Transverse colon (tissue), 4 donors: Measurements from ENCODE around the gene PYY.

Source experiments
- POLR2A ChIP-seq: fragments of 450-650 bp; IDR thresholded peaks from one replicate; pipeline ENCODE4 v1.6.1; 2016; ENCODE audit warnings: antibody characterized with exemption, mild to moderate bottlenecking, moderate library complexity
- POLR2AphosphoS5 ChIP-seq, 3 donors: sonication (generic); formaldehyde crosslinking; IDR thresholded peaks; one replicate each; pipeline ENCODE4 v1.6.1; 2016; ENCODE audit warnings: antibody characterized with exemption in 3 of 3
- TF ChIP-seq, protein P1 (sequence below), 5 experiments: fragments of 200-600 bp in 3 of 5; fragments of 450-650 bp in 2 of 5; sonication (generic) in 3 of 5; IDR thresholded peaks; 1 replicate in 2 of 5; 2 replicates in 3 of 5; pipeline ENCODE4 v1.5.1; 2016 to 2017; ENCODE audit warnings: antibody characterized with exemption in 5 of 5, inconsistent platforms in 3 of 5, mild to moderate bottlenecking in 2 of 5, moderate library complexity in 1 of 5

DNA sequence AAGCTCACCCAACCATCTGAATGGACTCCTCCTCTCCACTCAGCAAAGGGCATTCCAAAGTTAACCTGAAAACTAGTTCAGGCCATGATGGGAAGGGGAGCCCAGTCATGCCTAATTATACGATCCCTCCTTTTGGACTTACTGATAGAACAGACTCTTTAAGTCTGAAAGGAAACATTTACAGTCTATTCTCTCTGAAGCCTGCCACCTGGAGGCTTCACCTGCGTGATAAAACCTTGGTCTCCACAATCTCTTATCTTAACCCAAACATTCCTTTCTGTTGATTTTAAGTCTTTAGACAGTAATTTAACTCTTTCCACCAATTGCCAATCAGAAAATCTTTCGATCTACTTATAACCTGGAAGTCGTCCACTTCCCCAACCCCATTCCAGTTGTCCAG lies 37.4 kb downstream of the PYY start:
- TF ChIP-seq POLR2AphosphoS5 (IDR thresholded peaks at IDR 0.05) (no peak), POLR2A (no peak)
- TF ChIP-seq, protein P1, sequence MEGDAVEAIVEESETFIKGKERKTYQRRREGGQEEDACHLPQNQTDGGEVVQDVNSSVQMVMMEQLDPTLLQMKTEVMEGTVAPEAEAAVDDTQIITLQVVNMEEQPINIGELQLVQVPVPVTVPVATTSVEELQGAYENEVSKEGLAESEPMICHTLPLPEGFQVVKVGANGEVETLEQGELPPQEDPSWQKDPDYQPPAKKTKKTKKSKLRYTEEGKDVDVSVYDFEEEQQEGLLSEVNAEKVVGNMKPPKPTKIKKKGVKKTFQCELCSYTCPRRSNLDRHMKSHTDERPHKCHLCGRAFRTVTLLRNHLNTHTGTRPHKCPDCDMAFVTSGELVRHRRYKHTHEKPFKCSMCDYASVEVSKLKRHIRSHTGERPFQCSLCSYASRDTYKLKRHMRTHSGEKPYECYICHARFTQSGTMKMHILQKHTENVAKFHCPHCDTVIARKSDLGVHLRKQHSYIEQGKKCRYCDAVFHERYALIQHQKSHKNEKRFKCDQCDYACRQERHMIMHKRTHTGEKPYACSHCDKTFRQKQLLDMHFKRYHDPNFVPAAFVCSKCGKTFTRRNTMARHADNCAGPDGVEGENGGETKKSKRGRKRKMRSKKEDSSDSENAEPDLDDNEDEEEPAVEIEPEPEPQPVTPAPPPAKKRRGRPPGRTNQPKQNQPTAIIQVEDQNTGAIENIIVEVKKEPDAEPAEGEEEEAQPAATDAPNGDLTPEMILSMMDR (IDR thresholded peaks at IDR 0.05), result no peak
